Ascending aorta (tissue), 2 donors: ENCODE results near the gene SPZ1. TPM values are rescaled to one million over a fixed set of nuclear protein-coding genes. Genes with fewer than 3 reads are reported as not detected.

Experiments used
- DNase-seq, 2 donors: peaks; one replicate each; pipeline ENCODE4 v3.0.0-alpha.2; 2019; ENCODE audit warnings: low spot score in 2 of 2
- H3K27ac ChIP-seq, 2 donors: fragments of 200-600 bp; sonication (generic); one replicate each; pipeline ENCODE4 v1.5.1; 2016 to 2017; ENCODE audit warnings: mild to moderate bottlenecking in 1 of 2
- H3K27me3 ChIP-seq: fragments of 200-600 bp; sonication (generic); one replicate; pipeline ENCODE4 v1.5.1; 2017
- H3K36me3 ChIP-seq, 2 donors: fragments of 200-600 bp; sonication (generic); one replicate each; pipeline ENCODE4 v1.5.1; 2016
- H3K4me1 ChIP-seq, 2 donors: fragments of 200-600 bp; sonication (generic); one replicate each; pipeline ENCODE4 v1.5.1; 2016 to 2017; ENCODE audit warnings: mild to moderate bottlenecking in 1 of 2
- H3K4me3 ChIP-seq, 2 donors: fragments of 200-600 bp; sonication (generic); one replicate each; pipeline ENCODE4 v1.5.1; 2016 to 2017; ENCODE audit warnings: mild to moderate bottlenecking in 1 of 2
- H3K9me3 ChIP-seq, 2 donors: fragments of 200-600 bp; sonication (generic); one replicate each; pipeline ENCODE4 v1.5.1; 2016
- intact Hi-C: fragments of 100-400 bp; cut with DNase I; formaldehyde crosslinking; loops from one replicate; pipeline ENCODE4 v1.15.1; 2023
- total RNA-seq: library from RNA; depleted of rRNA; stranded (reverse); fragments of >200 nt; gene quantifications from one replicate; pipeline ENCODE4 v1.1.0, GENCODE V29; 2016
- TF ChIP-seq, protein P1 (sequence below), 3 experiments: fragments of 200-600 bp in 2 of 3; fragments of 450-650 bp in 1 of 3; sonication (generic) in 2 of 3; IDR thresholded peaks; one replicate each; pipeline ENCODE4 v1.5.1; 2016 to 2019; ENCODE audit warnings: antibody characterized with exemption in 3 of 3, mild to moderate bottlenecking in 1 of 3, moderate library complexity in 1 of 3

Gene SPZ1
- total RNA-seq, 1 donor from 2014 or later = not detected

DNA sequence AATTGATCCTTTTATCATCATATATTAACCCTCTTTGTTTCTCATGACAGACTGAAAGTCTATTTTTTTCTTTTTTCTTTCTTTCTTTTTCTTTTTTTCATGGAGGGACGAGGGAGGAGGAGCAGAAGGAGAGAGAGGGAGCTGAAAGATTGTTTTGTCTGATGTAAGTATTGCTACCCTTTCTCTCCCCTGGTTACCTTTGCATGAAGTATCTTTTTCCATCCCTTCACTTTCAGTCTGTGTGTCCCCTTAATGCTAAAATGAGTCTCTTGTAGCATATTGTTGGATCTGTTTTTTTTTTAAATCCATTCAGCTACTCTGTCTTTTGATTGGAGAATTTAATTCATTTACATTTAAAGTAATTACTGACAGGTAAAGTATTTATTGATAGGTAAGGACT, 36.4 kb upstream of the SPZ1 start:
- H3K4me1 ChIP-seq = no peaks in the 10 kb centered on the region

DNA sequence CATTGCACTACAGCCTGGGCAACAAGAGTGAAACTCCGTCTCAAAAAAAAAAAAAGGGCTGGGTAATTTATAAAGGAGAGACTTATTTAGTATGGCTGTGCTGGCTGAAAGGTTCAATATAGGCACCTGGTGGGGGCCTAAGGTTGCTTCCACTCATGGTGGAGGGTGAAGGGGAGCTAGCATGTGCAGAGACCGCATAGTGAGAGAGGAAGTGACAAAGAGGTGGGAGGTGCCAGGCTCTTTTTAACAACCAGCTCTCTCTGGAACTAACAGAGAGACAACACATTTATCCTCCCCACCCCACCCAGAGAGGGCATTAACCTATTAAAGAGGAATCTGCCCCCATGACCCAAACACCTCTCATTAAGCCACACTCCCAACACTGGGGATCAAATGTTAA, 35.1 kb upstream of the SPZ1 start:
- no peak for DNase-seq
- Histone ChIP-seq H3K27ac (no peak overlapping the region), H3K4me3 (no peak overlapping the region), H3K4me1 (no peaks in the 10 kb centered on the region), H3K36me3 (no peaks in the 10 kb centered on the region), H3K27me3 (no peaks in the 10 kb centered on the region), H3K9me3 (no peaks in the 10 kb centered on the region)
- intact Hi-C loops = no loop called here
- TF ChIP-seq, protein P1, sequence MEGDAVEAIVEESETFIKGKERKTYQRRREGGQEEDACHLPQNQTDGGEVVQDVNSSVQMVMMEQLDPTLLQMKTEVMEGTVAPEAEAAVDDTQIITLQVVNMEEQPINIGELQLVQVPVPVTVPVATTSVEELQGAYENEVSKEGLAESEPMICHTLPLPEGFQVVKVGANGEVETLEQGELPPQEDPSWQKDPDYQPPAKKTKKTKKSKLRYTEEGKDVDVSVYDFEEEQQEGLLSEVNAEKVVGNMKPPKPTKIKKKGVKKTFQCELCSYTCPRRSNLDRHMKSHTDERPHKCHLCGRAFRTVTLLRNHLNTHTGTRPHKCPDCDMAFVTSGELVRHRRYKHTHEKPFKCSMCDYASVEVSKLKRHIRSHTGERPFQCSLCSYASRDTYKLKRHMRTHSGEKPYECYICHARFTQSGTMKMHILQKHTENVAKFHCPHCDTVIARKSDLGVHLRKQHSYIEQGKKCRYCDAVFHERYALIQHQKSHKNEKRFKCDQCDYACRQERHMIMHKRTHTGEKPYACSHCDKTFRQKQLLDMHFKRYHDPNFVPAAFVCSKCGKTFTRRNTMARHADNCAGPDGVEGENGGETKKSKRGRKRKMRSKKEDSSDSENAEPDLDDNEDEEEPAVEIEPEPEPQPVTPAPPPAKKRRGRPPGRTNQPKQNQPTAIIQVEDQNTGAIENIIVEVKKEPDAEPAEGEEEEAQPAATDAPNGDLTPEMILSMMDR (IDR thresholded peaks at IDR 0.05) = no peak

More for the DNA sequence above, 36.4 kb upstream of the SPZ1 start:
- H3K36me3 ChIP-seq = no peaks in the 10 kb centered on the region
- no peak for DNase-seq
- no peak overlapping the region for H3K4me3 ChIP-seq
- no peak overlapping the region for H3K27ac ChIP-seq
- intact Hi-C loops = no loop called here
- TF ChIP-seq, protein P1 (IDR thresholded peaks at IDR 0.05) = no peak
- no peaks in the 10 kb centered on the region for H3K9me3 ChIP-seq
- no peaks in the 10 kb centered on the region for H3K27me3 ChIP-seq

DNA sequence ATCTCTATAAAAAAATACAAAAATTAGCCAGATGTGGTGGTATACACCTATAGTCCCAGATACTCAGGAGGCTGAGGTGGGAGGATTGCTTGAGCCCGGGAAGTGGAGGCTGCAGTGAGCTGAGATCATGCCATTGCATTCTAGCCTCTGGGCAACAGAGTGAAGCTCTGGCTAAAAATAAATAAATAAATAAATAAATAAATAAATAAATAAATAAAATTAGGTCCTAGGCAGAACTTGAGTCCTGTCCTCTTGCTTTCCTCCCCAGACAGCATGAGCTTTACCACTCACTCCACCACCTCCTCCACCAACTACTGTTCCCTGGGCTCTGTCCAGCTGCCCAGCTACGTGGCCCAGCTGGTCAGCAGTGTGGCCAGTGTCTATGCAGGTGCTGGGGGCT, 31.6 kb upstream of the SPZ1 start:
- Histone ChIP-seq H3K36me3 (no peaks in the 10 kb centered on the region), H3K27me3 (no peaks in the 10 kb centered on the region), H3K4me1 (no peaks in the 10 kb centered on the region), H3K4me3 (no peak overlapping the region), H3K9me3 (no peaks in the 10 kb centered on the region), H3K27ac (no peak overlapping the region)
- intact Hi-C loops = no loop called here
- TF ChIP-seq, protein P1 (IDR thresholded peaks at IDR 0.05) = no peak
- no peak for DNase-seq

DNA sequence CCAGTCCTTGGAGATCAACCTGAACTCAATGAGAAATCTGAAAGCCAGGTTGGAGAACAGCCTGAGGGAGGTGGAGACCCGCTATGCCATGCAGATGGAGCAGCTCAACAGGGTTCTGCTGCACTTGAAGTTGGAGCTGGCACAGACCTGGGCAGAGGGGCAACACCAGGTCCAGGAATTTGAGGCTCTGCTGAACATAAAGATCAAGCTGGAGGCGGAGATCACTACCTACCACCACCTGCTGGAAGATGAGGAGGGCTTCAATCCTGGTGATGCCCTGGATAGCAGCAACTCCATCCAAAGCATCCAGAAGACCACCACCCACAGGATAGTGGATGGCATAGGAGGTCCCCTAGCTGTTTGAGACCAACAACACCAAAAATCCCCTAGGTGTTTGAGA, 30.5 kb upstream of the SPZ1 start:
- Histone ChIP-seq H3K27me3 (no peaks in the 10 kb centered on the region), H3K27ac (no peak overlapping the region), H3K9me3 (no peaks in the 10 kb centered on the region), H3K36me3 (no peaks in the 10 kb centered on the region), H3K4me1 (no peaks in the 10 kb centered on the region), H3K4me3 (no peak overlapping the region)
- TF ChIP-seq, protein P1 (IDR thresholded peaks at IDR 0.05) = no peak
- intact Hi-C loops = no loop called here
- no peak for DNase-seq

DNA sequence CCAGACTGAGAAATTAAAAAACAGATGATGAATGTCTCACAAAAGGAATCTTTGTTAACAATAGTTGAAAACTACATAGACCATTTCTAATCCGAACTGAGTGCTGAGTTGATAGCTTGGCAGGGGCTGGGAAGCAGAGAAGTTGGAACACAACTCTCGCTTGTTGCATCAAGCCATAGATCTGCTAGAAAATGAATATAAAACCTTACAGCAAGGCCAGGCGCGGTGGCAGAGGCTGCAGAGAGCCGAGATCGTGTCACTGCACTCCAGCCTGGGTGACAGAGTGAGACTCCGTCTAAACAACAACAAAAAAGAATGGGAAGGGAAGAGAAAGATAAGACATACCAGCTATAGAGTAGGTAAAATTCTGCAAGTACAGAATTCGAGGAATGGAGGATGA, 28.0 kb upstream of the SPZ1 start:
- no peaks in the 10 kb centered on the region for H3K36me3 ChIP-seq
- H3K27ac ChIP-seq = no peak overlapping the region
- DNase-seq = no peak
- H3K27me3 ChIP-seq = no peaks in the 10 kb centered on the region
- H3K4me3 ChIP-seq = no peak overlapping the region
- peaks cover 0 to 2% of the 10 kb centered on the region in 2 donors for H3K4me1 ChIP-seq
- intact Hi-C loops = no loop called here
- no peaks in the 10 kb centered on the region for H3K9me3 ChIP-seq
- TF ChIP-seq, protein P1 (IDR thresholded peaks at IDR 0.05) = no peak

DNA sequence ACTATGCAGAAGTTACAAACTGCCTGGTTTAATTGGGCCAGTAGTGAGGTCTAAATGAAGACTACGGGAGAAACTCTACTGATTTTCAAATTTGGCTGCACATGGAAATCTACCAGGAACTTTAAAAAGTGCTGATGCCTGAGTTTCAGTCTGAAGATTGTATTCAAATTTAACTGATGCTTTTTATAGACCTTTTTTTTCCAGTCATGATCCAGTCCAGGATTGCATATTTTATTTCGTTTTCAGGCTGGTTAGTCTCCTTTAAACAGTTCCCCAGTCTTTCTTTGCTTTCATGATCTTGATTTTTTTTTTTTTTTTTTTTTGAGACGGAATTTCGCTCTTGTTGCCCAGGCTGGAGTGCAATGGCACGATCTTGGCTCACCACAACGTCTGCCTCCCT, 23.7 kb upstream of the SPZ1 start:
- H3K4me3 ChIP-seq = no peak overlapping the region
- H3K27me3 ChIP-seq = no peaks in the 10 kb centered on the region
- intact Hi-C loops = no loop called here
- TF ChIP-seq, protein P1 (IDR thresholded peaks at IDR 0.05) = no peak
- H3K27ac ChIP-seq = no peak overlapping the region
- peaks cover 0 to 2% of the 10 kb centered on the region in 2 donors for H3K4me1 ChIP-seq
- H3K9me3 ChIP-seq = no peaks in the 10 kb centered on the region
- no peak for DNase-seq
- no peaks in the 10 kb centered on the region for H3K36me3 ChIP-seq
